Lower leg skin (tissue), 4 donors: Measurements from ENCODE around the gene HSPA4L. TPM values are rescaled to one million over a fixed set of nuclear protein-coding genes. Genes with fewer than 3 reads are reported as not detected.

Source experiments
- DNase-seq, 2 donors: peaks; one replicate each; pipeline ENCODE4 v3.0.0-alpha.2; 2019; ENCODE audit warnings: low spot score in 2 of 2
- H3K4me3 ChIP-seq: fragments of 200-600 bp; sonication (generic); 2 replicates; pipeline ENCODE4 v1.5.1; 2017; ENCODE audit warnings: mild to moderate bottlenecking, low read depth; ENCODE audit not compliant: poor library complexity, severe bottlenecking
- CTCF ChIP-seq, 3 donors: fragments of 450-650 bp; IDR thresholded peaks; one replicate each; pipeline ENCODE4 v1.5.1; 2016; ENCODE audit warnings: antibody characterized with exemption in 3 of 3, mild to moderate bottlenecking in 3 of 3, moderate library complexity in 2 of 3
- POLR2A ChIP-seq, 2 donors: fragments of 450-650 bp; IDR thresholded peaks; one replicate each; pipeline ENCODE4 v1.6.1; 2016 to 2017; ENCODE audit warnings: antibody characterized with exemption in 2 of 2, mild to moderate bottlenecking in 1 of 2, moderate library complexity in 1 of 2
- WGBS, 2 donors: methylation state at CpG; one replicate each; pipeline ENCODE4 v1.1.5; 2018; 5-methylcytosine and 5-hydroxymethylcytosine counted together
- intact Hi-C: fragments of 100-400 bp; cut with DNase I; formaldehyde crosslinking; loops from one replicate; pipeline ENCODE4 v1.15.0; 2023; ENCODE audit warnings: low total_unique reads
- total RNA-seq, 4 donors: library from RNA; depleted of rRNA; stranded (reverse); fragments of >200 nt; gene quantifications; one replicate each; pipeline ENCODE4 v1.1.0, GENCODE V29; 2016

Gene HSPA4L
- total RNA-seq, 4 donors from 2014 or later = 15.8 to 25.1 (median 22.5) TPM

GRCh38 chr4:127778102-127778501 is 4.0 kb upstream of the HSPA4L start:
- no peak for DNase-seq
- TF ChIP-seq POLR2A (IDR thresholded peaks at IDR 0.05) (no peak), CTCF (IDR thresholded peaks at IDR 0.05) (no peak)
- 48 to 55% methylated on average over 2 of the region's 2 CpGs for WGBS, 2 donors
- no peak overlapping the region for H3K4me3 ChIP-seq
- intact Hi-C loops = no loop called here

GRCh38 chr4:127780598-127780997 is 1.5 kb upstream of the HSPA4L start:
- DNase-seq = no peak
- H3K4me3 ChIP-seq = no peak overlapping the region
- TF ChIP-seq CTCF (IDR thresholded peaks at IDR 0.05) (no peak), POLR2A (IDR thresholded peaks at IDR 0.05) (no peak)
- 95 to 96% methylated on average over 12 of the region's 12 CpGs for WGBS, 2 donors
- intact Hi-C loops = no loop called here

- intact Hi-C loops = no loop called here
- WGBS, 2 donors = 16 to 31% methylated on average over 16 to 32 of the region's 43 CpGs
- TF ChIP-seq CTCF (IDR thresholded peaks at IDR 0.05) = no peak
- no peak for TF ChIP-seq POLR2A (IDR thresholded peaks at IDR 0.05)
- peak overlapping the region; percentile 66 for H3K4me3 ChIP-seq
- peak; percentile 27 to 89 for DNase-seq
Measured at GRCh38 chr4:127781300-127782024, 660 bp upstream of the HSPA4L start.

- TF ChIP-seq POLR2A (IDR thresholded peaks at IDR 0.05) = no peak
- TF ChIP-seq CTCF (IDR thresholded peaks at IDR 0.05) = no peak
- 0 to 1% methylated on average over 19 to 23 of the region's 30 CpGs for WGBS, 2 donors
- DNase-seq = peak; percentile 60 to 94
- peak overlapping the region; percentile 66 for H3K4me3 ChIP-seq
- intact Hi-C loops = no loop called here
Measured at GRCh38 chr4:127782025-127782274, 172 bp upstream of the HSPA4L start.

GRCh38 chr4:127783026-127783769 is 1.1 kb downstream of the HSPA4L start:
- TF ChIP-seq POLR2A (IDR thresholded peaks at IDR 0.05) = no peak
- no peak for TF ChIP-seq CTCF (IDR thresholded peaks at IDR 0.05)
- H3K4me3 ChIP-seq = peak overlapping the region; percentile 66
- 4 to 8% methylated on average over 25 of the region's 25 CpGs for WGBS, 2 donors
- intact Hi-C loops = no loop called here
- peak; percentile 74 to 93 for DNase-seq
